Astrocyte of the spinal cord (primary cell): ENCODE results near the gene TMPRSS11D.
A peak's percentile ranks its signal among the peaks of the same experiment; 100 is the strongest.

Experiments
- DNase-seq: peaks from one replicate; pipeline ENCODE4 v3.0.0; 2011; ENCODE audit warnings: low read depth, low spot score
- H3K4me3 ChIP-seq: 2 replicates; pipeline ENCODE4 v1.5.1; 2011; ENCODE audit warnings: low read depth, mild to moderate bottlenecking, low read length, moderate library complexity
- CTCF ChIP-seq: IDR thresholded peaks from 2 replicates; pipeline ENCODE4 v1.5.1; 2012; ENCODE audit warnings: low read depth, mild to moderate bottlenecking, low read length, inconsistent platforms
- in situ Hi-C: cut with HindIII; loops from 2 replicates; pipeline ENCODE4 v1.10.0; 2017; ENCODE audit warnings: low sequenced_read_pairs

The TMPRSS11D gene

GRCh38 chr4:67909905-67910584, 26.2 kb upstream of the TMPRSS11D start:
- no peak overlapping the region for H3K4me3 ChIP-seq
- peak; percentile 61 for TF ChIP-seq CTCF
- in situ Hi-C loops = no loop called here
- peak; percentile 35 for DNase-seq

GRCh38 chr4:67907650-67908049, 23.8 kb upstream of the TMPRSS11D start:
- DNase-seq = no peak
- TF ChIP-seq CTCF = no peak
- in situ Hi-C loops = no loop called here
- H3K4me3 ChIP-seq = no peak overlapping the region

- no peak for TF ChIP-seq CTCF
Measured at GRCh38 chr4:67899096-67899495, 15.3 kb upstream of the TMPRSS11D start.

GRCh38 chr4:67897686-67898085, 13.9 kb upstream of the TMPRSS11D start:
- in situ Hi-C loops = no loop called here
- H3K4me3 ChIP-seq = no peak overlapping the region
- DNase-seq = no peak
- TF ChIP-seq CTCF = no peak

More at GRCh38 chr4:67899096-67899495, 15.3 kb upstream of the TMPRSS11D start:
- H3K4me3 ChIP-seq = no peak overlapping the region
- no peak for DNase-seq
- in situ Hi-C loops = no loop called here

GRCh38 chr4:67896421-67897065, 12.7 kb upstream of the TMPRSS11D start:
- no peak overlapping the region for H3K4me3 ChIP-seq
- TF ChIP-seq CTCF = no peak
- in situ Hi-C loops = no loop called here
- DNase-seq = no peak

GRCh38 chr4:67894659-67895058, 10.9 kb upstream of the TMPRSS11D start:
- no peak overlapping the region for H3K4me3 ChIP-seq
- in situ Hi-C loops = no loop called here
- no peak for TF ChIP-seq CTCF
- DNase-seq = no peak
